Testis (tissue), 3 donors: ENCODE results near the gene ISG15. TPM values are rescaled to one million over a fixed set of nuclear protein-coding genes. Genes with fewer than 3 reads are reported as not detected.

Source experiments
- DNase-seq: peaks from one replicate; pipeline ENCODE4 v3.0.0-alpha.2; 2019
- H3K27ac ChIP-seq, 2 donors: fragments of 200-600 bp; sonication (generic); one replicate each; pipeline ENCODE4 v1.5.1; 2019
- H3K27me3 ChIP-seq: fragments of 200-600 bp; sonication (generic); one replicate; pipeline ENCODE4 v1.5.1; 2019
- H3K36me3 ChIP-seq: fragments of 200-600 bp; sonication (generic); one replicate; pipeline ENCODE4 v1.5.1; 2017; ENCODE audit warnings: low read depth; ENCODE audit errors: missing control alignments
- H3K4me1 ChIP-seq: fragments of 200-600 bp; sonication (generic); one replicate; pipeline ENCODE4 v1.5.1; 2019
- H3K4me3 ChIP-seq, 2 donors: fragments of 200-600 bp; sonication (generic); one replicate each; pipeline ENCODE4 v1.5.1; 2017 to 2019
- H3K9me3 ChIP-seq: fragments of 200-600 bp; sonication (generic); one replicate; pipeline ENCODE4 v1.5.1; 2017
- POLR2A ChIP-seq: fragments of 450-650 bp; IDR thresholded peaks from one replicate; pipeline ENCODE4 v1.6.1; 2017; ENCODE audit warnings: antibody characterized with exemption, mild to moderate bottlenecking, moderate library complexity
- WGBS, 2 donors: methylation state at CpG; one replicate each; pipeline ENCODE4 v1.1.5; 2018; 5-methylcytosine and 5-hydroxymethylcytosine counted together
- intact Hi-C: fragments of 100-400 bp; cut with DNase I; formaldehyde crosslinking; loops from one replicate; pipeline ENCODE4 v1.15.1; 2023; ENCODE audit warnings: low total_unique reads
- polyA plus RNA-seq: library from polyadenylated mRNA; stranded (reverse); fragments of 350-450 nt; fragmentation: Illumina TruSeq; extraction: RNeasy Lipid Tissue Mini Kit (QIAGEN cat#74804); gene quantifications from one replicate; pipeline ENCODE4 v1.2.3, GENCODE V29; 2014; ENCODE audit warnings: low read depth, low replicate concordance; ENCODE audit not compliant: insufficient read depth
- total RNA-seq, 2 donors: library from RNA; depleted of rRNA; stranded (reverse); fragments of >200 nt; gene quantifications; one replicate each; pipeline ENCODE4 v1.2.3, GENCODE V29; 2016
- TF ChIP-seq, protein P1 (sequence below), 3 experiments: fragments of 450-650 bp in 2 of 3; fragments of 200-600 bp in 1 of 3; sonication (generic) in 1 of 3; IDR thresholded peaks; one replicate each; pipeline ENCODE4 v1.5.1; 2016 to 2019; ENCODE audit warnings: antibody characterized with exemption in 3 of 3, mild to moderate bottlenecking in 2 of 3, moderate library complexity in 1 of 3

Gene ISG15
- total and polyA plus RNA-seq, 3 donors from 2014 or later: 16.6 to 24.0 (median 22.8) TPM

DNA sequence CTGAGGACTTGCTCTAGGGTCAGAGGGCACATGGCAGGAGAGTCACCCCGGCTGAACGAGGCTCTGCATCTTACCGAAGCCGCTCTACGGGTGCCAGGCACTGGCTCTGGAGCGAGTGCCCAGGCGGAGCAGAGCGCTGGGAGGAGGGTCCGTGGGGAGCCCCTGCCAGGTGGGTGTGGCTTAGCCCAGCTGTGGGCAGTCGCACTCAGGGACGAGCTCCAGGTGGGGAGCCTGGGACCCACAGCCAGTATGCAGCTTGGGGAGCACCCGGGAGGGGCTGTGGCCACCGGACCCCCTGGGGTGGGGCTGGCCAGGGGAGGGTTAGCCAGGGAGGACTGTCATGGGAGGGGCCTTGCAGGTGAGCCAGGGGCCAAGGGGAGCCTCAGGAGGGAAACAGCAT lies 10.4 kb downstream of the ISG15 start:
- no peaks in the 10 kb centered on the region for H3K27me3 ChIP-seq
- H3K36me3 ChIP-seq: no peaks in the 10 kb centered on the region
- H3K9me3 ChIP-seq: no peaks in the 10 kb centered on the region
- DNase-seq: no peak
- TF ChIP-seq, protein P1, sequence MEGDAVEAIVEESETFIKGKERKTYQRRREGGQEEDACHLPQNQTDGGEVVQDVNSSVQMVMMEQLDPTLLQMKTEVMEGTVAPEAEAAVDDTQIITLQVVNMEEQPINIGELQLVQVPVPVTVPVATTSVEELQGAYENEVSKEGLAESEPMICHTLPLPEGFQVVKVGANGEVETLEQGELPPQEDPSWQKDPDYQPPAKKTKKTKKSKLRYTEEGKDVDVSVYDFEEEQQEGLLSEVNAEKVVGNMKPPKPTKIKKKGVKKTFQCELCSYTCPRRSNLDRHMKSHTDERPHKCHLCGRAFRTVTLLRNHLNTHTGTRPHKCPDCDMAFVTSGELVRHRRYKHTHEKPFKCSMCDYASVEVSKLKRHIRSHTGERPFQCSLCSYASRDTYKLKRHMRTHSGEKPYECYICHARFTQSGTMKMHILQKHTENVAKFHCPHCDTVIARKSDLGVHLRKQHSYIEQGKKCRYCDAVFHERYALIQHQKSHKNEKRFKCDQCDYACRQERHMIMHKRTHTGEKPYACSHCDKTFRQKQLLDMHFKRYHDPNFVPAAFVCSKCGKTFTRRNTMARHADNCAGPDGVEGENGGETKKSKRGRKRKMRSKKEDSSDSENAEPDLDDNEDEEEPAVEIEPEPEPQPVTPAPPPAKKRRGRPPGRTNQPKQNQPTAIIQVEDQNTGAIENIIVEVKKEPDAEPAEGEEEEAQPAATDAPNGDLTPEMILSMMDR (IDR thresholded peaks at IDR 0.05): no peak
- TF ChIP-seq POLR2A: no peak
- H3K4me3 ChIP-seq: no peak overlapping the region
- 76 to 85% methylated on average over 12 to 13 of the region's 13 CpGs for WGBS, 2 donors
- no peak overlapping the region for H3K27ac ChIP-seq
- intact Hi-C loops: no loop called here
- H3K4me1 ChIP-seq: peaks cover 16% of the 10 kb centered on the region

DNA sequence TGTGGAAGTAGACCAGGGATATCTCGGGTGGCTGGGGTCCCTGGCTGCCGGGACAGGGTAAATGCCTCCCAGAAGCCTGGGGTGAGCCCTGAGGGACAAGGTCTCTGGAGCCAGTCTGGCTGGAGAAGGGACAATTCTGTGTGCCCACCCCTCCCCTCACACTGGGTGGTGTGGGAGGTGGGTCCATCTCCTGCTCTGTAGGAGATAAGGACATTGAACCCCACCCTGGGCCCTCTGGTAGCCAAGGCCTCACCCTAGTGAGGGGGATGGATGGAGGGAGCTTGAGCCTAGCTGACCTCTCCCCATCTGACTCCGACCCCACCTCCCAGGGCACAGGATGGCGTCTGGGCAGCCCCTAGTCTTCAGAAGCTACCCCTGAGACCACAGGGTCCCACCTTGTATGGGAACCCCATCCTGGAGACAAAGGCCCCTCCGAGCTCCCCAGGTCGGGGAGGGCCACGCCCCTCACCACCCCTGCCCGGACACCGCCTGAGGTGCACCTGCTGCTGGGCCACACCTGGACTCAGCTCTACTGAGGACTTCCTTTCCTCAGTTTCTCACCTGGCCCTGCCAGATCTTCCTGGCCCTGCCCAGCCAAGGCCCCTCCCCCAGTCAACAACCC lies 11.0 kb downstream of the ISG15 start:
- 89 to 96% methylated on average over 9 of the region's 9 CpGs for WGBS, 2 donors
- H3K4me1 ChIP-seq: peaks cover 16% of the 10 kb centered on the region
- no peaks in the 10 kb centered on the region for H3K9me3 ChIP-seq
- no peaks in the 10 kb centered on the region for H3K27me3 ChIP-seq
- H3K36me3 ChIP-seq: no peaks in the 10 kb centered on the region
- no peak overlapping the region for H3K27ac ChIP-seq
- no peak for TF ChIP-seq POLR2A
- TF ChIP-seq, protein P1 (IDR thresholded peaks at IDR 0.05): no peak
- DNase-seq: no peak
- intact Hi-C loops: no loop called here
- no peak overlapping the region for H3K4me3 ChIP-seq

DNA sequence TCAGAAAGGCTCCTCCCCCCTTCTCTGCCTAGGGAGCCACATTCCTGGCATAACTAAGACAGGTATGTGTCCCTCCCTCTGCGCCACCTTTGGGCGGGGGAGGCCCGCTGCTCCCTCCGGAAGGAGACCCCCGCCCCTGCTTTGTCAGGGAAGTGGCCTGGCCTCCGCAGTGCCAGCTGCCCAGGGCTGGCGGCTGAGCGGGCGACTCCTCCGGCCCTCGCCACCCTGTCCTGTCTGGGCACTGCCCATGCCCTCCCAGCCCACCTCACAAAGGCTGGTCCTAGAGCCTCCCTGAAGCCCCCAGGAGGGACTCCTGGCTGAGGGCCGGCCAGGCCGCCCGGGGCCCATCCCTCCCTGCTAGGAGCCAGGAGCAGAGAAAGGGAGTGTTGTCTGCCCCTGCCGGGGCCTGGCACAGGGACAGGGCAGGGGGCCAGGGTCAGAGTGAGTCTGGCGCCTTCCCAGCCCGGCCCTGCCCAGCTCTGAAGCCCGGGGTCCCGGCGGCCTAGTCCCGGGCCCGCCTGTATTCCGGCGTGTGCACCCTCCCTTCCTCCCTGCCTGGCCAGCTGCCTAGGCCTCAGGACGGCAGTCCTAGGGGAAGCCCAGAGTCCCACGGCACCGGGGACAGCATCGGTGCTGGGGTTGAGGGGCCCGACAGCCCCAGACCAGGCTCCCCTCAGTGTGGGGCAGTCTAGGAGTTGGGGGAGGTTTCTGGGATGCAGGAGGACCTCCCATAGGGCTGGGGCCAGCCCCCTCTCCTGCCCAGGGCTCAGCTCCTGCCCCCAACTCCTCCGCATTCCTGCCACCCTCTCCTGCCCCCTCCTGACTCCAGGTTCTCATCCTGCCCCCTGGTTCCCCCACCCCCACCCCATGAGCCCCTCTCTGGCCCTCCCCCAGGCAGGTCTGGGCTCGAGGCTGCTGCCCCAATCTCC lies 11.7 kb downstream of the ISG15 start:
- Histone ChIP-seq H3K27me3 (no peaks in the 10 kb centered on the region), H3K9me3 (no peaks in the 10 kb centered on the region), H3K4me3 (no peak overlapping the region), H3K4me1 (peaks cover 16% of the 10 kb centered on the region), H3K27ac (no peak overlapping the region), H3K36me3 (no peaks in the 10 kb centered on the region)
- WGBS, 2 donors: 74 to 77% methylated on average over 5 to 31 of the region's 31 CpGs
- intact Hi-C loops: no loop called here
- TF ChIP-seq POLR2A: no peak
- TF ChIP-seq, protein P1 (IDR thresholded peaks at IDR 0.05): no peak
- DNase-seq: no peak

DNA sequence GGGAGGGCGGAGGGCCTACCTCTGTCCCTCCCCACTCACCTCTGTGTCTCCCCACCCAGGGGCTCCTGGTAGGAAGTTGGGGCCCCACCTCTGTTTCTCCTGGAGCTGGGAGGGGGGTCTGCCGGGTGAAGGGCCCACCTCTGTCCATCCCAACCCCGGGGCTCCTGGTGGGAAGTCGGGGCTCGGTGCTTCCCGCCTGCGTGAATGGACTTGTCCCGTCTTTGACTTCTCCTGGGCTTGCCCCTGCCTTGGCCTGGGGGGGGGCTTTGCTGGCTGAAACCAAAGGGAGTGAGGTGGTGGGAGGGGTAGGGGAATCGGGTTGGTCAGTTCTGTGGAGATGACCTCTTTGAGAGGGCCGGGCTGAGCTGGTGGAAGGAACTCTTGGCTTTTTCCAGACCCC lies 12.4 kb downstream of the ISG15 start:
- intact Hi-C loops: no loop called here
- Histone ChIP-seq H3K4me3 (no peak overlapping the region), H3K27me3 (no peaks in the 10 kb centered on the region), H3K36me3 (no peaks in the 10 kb centered on the region), H3K4me1 (peaks cover 13% of the 10 kb centered on the region), H3K27ac (no peak overlapping the region), H3K9me3 (no peaks in the 10 kb centered on the region)
- 89 to 91% methylated on average over 10 of the region's 10 CpGs for WGBS, 2 donors
- TF ChIP-seq POLR2A: no peak
- TF ChIP-seq, protein P1 (IDR thresholded peaks at IDR 0.05): no peak
- no peak for DNase-seq
